HG03025 (cell line): ENCODE results near the gene SALL4.
"Not testable (repeated sequence)": the region's sequence is repeated elsewhere in the genome, so short reads cannot be mapped to it uniquely, and the experiment has no call there.

Source experiments
- ATAC-seq: cut with Tn5 transposase; IDR thresholded peaks from one replicate; pipeline ENCODE4 v1.9.1; 2021; ENCODE audit warnings: mild to moderate bottlenecking, moderate library complexity; ENCODE audit not compliant: unreplicated experiment, low FRiP score

SALL4 gene

GRCh38 chr20:51803148-51803854 lies 980 bp upstream of the SALL4 start:
- ATAC-seq, result no peak

GRCh38 chr20:51801823-51802123 lies 548 bp downstream of the SALL4 start:
- no peak for ATAC-seq

DNA sequence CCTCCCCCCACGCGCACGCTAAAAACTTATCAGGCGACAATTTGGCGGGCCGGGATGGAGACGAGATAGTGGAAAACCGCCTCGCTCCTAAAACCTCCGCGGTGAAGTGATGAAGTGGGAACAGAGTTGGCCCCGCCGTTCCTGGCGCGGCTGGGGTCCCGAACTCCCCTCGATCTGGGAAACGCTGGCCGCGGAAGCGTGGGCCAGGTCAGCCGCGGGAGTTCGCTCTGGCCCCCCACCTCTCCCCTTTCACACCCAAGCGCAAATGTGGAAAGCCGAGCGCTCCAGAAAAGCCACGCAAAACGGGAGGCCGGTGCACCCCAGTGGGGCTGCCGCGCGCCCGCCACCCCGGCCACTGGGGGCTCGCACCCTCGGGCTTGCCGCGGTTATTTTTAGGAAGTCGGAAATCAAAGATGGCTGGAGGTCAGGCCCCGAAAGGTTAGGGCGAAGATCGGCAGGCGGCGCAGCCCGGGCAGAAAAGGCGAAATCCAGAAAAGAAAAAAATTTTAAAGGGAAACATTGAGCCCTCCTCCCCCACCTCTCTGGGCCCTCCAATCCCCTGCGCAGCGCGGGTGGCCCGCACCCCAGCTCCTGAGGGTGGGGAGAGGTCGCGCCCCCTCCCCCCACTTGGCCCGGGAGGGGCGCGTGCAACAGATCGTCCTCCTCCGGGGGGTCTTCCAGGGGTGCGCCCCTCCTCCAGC lies 1.0 kb downstream of the SALL4 start:
- ATAC-seq, result no peak

- no peak for ATAC-seq
Observed at GRCh38 chr20:51800872-51801121, 1.5 kb downstream of the SALL4 start.

- no peak for ATAC-seq
Observed at GRCh38 chr20:51800060-51800871, 2.1 kb downstream of the SALL4 start.

DNA sequence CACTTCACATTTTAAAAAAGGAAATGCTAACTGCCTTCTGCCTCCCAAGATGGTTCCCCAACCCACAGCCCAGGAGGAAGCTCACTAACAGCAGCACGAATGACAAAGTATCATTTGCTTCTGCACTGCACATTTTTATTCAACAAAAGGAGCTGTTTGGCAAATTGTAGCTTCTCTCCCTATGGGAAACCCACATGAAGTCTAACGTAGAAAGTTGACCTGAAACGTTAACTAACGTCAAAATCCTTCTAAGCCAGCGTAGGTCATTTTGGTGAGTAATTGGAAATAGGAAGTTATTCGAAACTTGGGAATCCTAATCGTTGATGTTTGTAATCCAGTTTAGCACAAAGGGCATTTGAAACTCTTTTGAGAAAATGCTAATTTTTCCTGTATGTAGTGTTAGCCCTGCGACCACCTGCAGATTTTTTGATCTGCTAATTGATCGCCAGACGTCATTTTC lies 2.9 kb downstream of the SALL4 start:
- ATAC-seq, result no peak

DNA sequence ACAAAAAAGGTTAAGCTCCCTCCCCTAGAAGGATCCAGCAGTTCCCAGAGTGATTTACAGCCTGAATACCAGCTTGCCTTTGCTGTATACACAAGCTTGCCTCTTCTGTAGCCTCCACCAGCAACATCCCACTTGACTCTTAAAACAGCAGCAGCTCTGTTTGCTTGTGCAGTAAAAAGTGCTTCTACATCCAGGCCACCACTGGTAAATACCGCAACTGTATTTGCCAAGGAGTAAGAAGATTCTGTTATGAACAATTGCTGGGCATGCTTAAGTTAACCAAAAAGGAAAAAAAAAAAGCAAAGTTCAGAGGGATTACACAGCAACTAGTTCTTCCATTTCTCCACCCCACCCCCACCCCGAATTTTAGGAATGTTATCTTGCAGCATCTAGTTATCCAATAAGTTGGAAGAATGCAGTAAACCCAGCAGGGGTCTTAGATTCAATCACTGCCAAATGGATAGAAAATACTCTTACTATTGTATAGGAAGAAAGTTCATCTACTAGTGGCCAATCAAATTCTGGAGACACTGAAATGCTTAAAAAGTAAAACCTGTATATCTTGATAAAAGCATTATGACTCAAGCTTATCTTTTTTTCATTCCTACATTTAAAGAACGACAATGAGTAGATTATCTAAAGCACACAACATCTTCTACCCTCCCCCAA lies 4.8 kb downstream of the SALL4 start:
- no peak for ATAC-seq

DNA sequence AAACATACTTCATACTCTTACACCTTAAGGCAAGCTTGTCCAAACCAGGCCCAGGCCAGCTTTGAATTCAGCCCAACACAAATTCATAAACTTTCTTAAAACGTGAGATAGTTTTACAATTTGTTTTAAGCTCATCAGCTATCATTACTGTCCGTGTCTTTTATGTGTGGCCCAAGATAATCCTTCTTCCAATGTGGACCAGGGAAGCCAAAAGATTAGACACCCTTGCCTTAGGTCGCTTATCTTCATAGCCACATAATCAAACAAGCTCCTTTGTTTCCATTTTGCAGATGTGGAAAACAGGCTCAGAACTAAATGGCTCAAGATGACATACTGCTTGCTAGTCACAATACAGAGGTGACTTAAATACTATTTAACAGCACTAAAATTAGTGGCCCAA lies 6.0 kb downstream of the SALL4 start:
- no peak for ATAC-seq

- ATAC-seq, result no peak
Observed at GRCh38 chr20:51792960-51793359, 9.4 kb downstream of the SALL4 start.

DNA sequence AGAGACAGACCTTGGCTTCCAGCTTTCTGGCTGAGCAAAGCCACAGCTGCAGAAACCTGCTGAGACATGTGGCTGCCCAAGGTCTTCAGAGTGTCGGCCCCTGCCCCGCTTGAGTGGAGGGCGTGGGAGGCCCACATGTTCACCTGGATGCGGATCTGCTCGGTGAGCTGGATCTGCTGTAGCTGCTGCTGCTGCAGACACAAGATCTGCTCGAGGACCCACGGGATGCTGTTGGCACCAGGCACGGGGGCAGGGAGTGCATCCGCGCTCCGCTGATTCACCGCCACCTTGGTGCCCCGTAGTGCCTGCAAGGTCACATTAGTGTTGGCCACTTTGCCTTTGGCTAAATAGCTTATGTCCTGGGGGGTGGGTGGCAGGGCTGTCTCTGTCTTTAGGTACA lies 10.7 kb downstream of the SALL4 start:
- no peak for ATAC-seq

- ATAC-seq, result no peak
Observed at GRCh38 chr20:51790256-51790655, 12.1 kb downstream of the SALL4 start.

DNA sequence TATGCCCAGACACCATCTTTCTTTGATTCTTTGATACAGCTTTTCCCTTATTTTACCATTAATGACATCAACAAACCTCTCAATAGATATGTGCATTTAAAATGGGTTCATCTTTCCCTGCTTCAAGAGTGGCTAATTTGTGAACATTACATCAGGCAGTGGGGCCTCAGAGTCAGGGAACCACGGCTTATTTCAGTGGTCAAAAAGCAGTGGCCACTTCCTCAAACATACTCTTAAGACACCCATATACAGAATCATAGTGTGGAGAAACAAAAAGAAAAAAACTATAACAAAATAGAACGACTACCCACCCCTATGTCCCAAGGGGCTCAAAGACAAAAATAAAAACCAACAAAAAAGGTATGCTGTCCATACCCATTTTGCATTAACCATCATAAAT lies 12.9 kb downstream of the SALL4 start:
- no peak for ATAC-seq

GRCh38 chr20:51788822-51789221 lies 13.5 kb downstream of the SALL4 start:
- ATAC-seq, result no peak

- ATAC-seq, result no peak
Observed at GRCh38 chr20:51784299-51784698, 18.0 kb downstream of the SALL4 start.

DNA sequence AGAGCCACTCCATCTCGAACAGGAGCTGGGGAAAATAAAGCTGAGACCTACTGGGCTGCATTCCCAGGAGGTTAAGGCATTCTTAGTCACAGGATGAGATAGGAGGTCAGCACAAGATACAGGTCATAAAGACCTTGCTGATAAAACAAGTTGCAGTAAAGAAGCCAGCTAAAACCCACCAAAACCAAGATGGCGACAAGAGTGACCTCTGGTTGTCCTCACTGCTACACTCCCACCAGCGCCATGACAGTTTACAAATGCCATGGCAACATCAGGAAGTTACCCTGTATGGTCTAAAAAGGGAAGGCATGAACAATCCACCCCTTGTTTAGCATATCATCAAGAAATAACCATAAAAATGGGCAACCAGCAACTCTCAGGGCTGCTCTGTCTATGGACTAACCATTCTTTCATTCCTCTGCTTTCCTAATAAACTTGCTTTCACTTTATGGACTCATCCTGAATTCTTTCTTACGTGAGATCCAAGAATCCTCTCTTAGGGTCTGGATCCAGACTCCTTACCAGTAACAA lies 24.0 kb downstream of the SALL4 start:
- ATAC-seq, result not testable (repeated sequence)

- no peak for ATAC-seq
Observed at GRCh38 chr20:51775241-51775640, 27.1 kb downstream of the SALL4 start.

DNA sequence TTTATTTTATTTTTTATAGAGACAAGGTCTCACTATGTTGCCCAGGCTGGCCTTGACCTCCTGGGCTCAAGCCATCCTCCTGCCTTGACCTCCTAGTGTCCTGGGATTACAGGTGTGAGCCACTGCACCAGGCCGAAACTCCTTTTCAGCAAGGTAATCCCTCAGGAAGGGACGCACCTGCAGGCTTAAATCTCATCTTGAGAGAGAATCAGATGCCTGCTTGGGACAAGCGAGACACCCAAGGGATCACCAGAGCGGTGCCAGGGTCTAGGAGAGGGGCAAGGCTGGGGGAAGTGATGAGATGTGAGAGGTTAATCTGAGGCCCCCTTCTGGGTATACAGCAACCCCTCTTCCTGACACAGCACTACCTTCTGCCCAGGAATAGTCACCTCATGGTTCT lies 30.1 kb downstream of the SALL4 start:
- no peak for ATAC-seq

DNA sequence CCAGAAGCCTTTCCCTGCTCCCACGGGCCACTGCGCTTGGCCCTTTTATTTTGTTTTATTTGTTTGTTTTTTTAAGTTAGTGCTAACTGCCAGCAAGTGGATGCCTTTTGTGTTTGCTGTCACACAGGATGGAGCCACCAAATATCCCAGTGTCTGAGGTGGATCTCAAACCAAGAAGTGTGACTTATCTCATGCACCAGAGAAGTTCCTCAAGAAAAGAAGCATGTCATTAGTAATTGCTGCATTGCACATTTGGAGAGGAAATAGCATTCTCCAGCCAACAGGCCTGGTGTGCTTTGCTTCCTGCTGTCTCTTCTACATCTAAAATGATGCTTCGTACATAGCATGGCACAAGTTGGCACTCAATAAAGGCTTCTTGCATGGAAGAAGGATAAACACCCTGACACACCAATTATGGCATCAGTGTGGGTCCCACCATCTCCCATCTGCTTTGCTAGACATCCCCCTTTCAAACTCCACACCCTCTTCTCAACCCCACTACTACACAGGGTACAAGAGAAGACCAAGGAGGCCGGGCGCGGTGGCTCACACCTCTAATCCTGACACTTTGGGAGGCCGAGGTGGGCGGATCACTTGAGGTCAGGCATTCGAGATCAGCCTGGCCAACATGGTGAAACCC lies 32.2 kb downstream of the SALL4 start:
- no peak for ATAC-seq

- no peak for ATAC-seq
Observed at GRCh38 chr20:51768759-51769517, 33.4 kb downstream of the SALL4 start.
